HG02678 (cell line): ENCODE results near the gene KCNAB1.
"Not testable (repeated sequence)": the region's sequence is repeated elsewhere in the genome, so short reads cannot be mapped to it uniquely, and the experiment has no call there.

ENCODE experiments used
- ATAC-seq: cut with Tn5 transposase; IDR thresholded peaks from one replicate; pipeline ENCODE4 v1.9.1; 2021; ENCODE audit warnings: mild to moderate bottlenecking, moderate library complexity; ENCODE audit not compliant: unreplicated experiment

Gene KCNAB1

GRCh38 chr3:156137397-156137796, 17.0 kb downstream of the KCNAB1 start:
- not testable (repeated sequence) for ATAC-seq

DNA sequence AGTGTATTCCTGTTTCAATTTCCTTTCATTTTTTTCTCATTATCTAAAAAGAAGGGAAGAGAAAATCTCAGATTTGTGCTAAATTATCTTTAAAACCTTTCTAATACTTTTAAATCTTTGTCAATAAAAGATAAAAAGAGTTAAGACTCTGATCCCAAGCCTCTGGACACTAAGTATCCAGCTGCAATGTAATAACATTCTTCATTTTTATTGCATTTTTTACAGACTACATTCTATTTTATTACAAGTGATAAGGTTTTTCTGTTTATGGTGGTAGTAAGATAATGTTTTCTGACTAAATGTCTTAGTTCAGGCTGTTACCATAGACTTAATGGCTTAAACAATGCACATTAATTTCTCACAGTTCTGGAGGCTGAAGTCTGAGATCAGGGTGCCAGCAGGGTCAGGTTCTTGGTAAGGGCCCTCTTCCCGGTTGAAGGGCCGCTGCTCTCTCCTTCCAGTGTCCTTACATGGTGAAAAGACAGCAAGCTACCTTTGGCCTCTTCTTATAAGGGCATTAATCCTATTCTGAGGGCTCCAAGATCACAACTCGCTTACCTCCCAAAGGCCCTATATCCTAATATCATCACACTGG, 19.7 kb downstream of the KCNAB1 start:
- ATAC-seq, result no peak

- ATAC-seq, result no peak
These were observed 22.3 kb downstream of the KCNAB1 start for GRCh38 chr3:156142702-156143101.

DNA sequence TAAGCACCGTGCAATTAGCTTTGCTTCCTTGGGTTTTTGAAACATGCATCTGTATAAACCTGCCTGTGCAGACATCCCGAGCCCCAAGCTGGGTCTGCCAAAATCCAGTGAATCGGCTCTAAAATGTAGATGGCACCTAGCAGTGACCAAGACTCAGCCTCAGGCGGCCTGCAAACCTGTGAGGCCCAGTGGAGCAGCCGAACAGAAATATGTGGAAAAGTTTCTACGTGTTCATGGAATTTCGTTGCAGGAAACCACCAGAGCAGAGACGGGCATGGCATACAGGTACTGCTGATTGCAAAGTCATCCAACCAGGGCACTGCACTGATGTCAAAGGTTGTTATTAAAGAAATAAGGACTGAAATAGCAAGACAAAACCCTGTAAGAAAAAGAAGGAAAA, 22.8 kb downstream of the KCNAB1 start:
- no peak for ATAC-seq

DNA sequence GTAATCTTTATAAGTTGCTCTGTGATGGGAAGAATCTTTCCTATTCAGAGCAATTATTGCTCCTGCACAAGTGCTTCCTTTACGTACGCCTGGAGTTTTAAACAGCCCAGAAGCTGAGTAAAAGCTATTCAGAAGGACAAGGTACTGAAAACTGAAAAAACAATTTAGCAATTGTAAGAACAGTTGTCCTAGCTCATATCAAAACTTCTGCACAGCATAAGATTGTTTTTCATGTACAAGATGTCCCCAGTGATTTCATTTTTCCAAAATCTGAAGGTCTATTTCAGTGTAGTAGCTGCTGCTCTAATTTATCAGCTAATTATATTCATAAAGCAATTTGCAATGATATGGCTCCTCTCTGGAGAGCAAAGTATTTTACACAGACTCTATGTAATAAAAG, 23.7 kb downstream of the KCNAB1 start:
- no peak for ATAC-seq

GRCh38 chr3:156145866-156146265, 25.5 kb downstream of the KCNAB1 start:
- no peak for ATAC-seq

DNA sequence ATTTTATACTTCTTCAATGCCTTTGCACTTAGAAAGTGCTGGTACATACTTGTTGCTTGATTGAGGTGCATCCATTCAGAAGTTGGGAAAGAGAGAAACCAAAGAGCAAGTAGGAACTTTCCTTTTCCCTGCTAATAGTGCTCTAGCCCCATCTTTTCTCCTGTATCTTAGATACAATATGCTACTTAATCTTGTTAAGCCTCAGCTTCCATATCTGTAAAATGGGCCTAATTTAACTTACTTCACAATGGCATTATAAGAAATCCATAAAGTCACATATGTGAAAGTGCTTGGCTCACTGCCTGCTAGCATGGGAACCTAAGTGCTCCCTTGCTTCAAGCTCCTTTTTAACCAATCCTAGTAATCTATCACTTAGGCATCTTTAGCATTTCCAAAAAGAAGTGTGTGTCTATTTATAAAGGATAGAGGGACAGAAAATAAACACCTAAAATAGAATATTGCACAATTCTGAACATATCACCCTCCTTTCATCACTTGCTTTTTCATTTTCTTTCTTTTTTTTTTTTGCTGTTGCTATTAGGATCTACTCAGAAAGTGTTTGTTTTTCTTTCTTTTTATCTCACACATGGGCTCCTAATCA, 28.1 kb downstream of the KCNAB1 start:
- no peak for ATAC-seq

- ATAC-seq, result no peak
These were observed 28.6 kb downstream of the KCNAB1 start for GRCh38 chr3:156148946-156149381.

DNA sequence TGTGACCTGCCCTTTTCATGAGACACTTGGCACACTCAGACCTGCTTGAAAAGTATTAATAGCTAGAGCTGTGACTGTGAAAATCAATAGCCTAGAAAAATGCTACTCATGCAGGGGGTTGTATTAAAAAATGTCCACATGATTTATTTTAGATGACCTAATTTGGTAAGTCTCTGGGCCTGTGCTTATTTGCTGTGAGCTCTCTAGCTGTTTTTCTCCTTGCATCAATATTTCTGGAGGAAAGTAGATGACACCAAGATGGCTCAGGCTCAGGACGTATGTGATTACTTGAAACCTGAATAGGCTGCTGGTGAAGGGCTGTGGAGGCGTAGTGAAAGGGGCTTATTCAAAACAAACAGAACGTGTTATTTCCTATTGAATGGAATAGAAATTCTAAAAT, 29.5 kb downstream of the KCNAB1 start:
- no peak for ATAC-seq

DNA sequence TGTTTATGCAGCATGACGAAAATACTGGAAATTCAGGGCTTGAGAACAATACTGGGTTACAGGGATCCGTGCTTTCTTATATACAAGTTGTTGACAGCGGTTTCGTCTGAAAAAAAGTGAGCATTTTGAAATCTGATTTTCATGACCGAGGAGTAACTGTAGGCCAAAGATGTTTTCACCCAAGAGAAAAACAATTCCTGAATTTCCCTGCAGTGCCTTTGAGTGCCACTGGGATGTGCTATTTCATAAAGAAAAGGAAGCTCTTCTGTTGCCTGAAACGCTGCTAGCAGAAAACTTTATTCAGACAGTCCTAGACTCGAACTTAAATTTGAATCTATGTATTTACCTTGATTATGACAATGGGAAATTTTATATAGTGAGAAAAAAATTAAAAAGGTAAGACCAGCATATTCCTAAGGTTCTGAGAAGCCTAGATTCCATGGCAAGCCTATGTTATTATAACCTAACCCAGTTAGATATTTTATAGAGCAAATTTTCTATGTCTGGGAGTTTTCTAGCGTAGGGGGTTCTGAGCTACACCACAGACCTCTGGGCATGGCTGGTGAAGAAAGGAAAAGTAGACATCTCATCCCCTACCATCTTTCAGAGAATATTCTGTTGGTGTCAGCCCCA, 30.2 kb downstream of the KCNAB1 start:
- no peak for ATAC-seq

DNA sequence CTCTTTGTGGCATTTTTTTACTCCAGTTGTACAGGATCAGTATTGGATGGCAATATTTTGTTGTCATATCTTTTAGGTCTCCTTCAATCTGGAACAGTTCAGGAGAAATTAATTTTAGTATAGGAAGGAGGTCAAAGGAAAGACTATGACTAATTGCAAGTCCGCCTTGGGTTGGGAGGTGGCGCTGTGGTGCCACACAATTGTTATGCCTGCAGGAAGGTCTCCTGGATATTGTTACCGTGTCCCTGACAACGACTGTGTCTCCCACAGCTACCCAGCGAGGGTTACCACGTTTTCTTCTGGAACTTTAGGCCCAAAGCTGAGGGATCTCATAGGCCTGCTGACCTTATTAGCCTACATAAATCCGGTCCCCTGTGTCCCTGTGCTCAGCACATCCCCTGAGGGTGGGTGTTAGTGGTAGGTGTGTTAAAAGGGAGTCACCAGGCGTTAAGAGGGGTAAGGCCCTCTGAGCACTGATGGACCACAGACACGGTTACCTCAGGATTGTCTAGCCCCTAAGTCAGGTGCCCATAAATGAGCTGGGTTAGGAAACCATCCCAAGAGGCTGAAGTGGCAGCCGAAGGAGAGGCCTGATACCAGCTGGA, 31.5 kb downstream of the KCNAB1 start:
- peak; percentile 58 for ATAC-seq

DNA sequence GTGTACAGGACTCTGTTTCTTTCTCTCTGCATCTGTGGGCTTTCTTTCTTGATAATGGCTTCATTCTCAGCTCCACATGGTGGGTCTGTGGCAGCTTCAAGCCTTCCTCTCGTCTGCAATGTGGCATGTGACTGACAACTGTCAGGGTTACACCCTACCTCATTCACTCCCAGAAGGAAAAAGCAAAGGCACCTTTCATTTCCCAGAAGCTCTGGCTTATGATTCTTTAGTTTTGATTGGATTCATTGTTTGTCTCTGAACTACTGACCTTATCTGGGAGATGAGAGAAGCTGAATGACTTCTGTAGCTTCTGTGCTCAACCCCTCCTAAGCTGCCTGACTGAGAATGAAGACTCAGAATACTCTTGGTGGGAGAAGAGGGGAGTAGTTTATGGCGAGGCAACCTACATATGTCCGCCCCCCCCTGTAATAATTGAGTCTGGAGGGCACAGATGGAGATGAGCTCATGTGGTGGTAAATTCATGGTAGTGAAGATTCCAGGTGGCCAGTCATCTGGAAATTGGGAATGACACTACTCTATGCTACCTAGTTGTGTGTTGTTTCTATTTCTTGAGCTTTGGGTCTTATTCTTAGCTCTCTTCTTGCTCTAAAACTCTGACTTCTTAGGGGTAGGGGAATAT, 38.4 kb downstream of the KCNAB1 start:
- no peak for ATAC-seq

GRCh38 chr3:156160647-156161046, 40.3 kb downstream of the KCNAB1 start:
- peak; percentile 84 for ATAC-seq

DNA sequence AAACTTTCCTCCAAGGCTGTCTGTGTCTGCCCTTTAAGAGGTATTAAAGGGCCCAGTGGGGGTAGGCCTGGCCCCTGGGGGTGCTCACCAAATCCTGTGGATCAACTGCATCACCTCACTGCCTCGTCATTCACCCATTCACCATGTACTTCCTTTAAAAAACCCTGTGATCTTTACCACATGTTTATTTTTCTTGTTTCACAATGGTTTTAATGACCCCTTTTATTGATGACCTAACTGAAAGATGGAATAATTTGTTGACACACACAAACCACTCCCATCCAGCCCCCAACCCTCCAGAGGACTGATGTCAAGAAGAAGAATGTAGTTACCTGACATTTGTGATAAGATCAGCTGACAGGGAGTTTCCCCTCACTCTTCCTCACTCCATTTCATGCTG, 40.8 kb downstream of the KCNAB1 start:
- ATAC-seq, result peak; percentile 21

DNA sequence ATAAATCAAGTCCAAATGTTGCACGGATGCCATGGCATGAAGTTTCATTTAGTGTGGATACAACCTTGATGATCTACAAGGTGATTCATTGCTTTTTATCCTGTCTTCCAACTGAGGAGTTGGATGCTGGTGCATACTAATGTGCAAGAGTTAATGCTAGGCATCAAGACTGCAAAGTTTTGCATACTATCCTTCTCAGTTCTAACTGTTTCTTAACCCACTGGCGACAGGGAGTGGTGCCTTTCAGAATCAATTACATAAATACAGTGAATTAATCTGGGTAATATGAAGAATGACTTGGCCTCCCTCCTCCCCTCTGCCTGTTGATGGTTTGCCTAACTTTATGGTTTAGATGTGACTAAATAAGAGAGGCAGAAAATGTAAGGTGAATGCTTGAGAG, 43.5 kb downstream of the KCNAB1 start:
- ATAC-seq, result no peak

DNA sequence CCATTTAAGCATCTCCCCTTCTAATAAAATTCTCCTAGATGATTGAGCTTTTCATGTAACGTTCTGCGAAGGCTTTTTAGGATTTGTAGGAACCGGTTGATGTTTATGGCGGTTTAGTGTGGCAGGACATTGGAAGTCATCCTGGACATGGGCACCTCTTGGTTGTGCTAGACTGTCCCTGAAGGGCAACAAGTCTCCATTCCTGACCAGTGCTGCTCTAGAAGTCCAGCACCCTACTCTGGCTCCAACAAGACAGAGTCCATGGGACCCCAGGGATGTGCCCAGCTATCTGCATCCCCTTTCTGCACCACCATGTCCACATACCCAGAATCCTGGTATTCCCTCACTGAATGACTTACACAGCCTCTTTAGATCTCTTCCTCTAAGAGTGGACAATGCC, 46.4 kb downstream of the KCNAB1 start:
- no peak for ATAC-seq

GRCh38 chr3:156170571-156170970, 50.2 kb downstream of the KCNAB1 start:
- no peak for ATAC-seq

DNA sequence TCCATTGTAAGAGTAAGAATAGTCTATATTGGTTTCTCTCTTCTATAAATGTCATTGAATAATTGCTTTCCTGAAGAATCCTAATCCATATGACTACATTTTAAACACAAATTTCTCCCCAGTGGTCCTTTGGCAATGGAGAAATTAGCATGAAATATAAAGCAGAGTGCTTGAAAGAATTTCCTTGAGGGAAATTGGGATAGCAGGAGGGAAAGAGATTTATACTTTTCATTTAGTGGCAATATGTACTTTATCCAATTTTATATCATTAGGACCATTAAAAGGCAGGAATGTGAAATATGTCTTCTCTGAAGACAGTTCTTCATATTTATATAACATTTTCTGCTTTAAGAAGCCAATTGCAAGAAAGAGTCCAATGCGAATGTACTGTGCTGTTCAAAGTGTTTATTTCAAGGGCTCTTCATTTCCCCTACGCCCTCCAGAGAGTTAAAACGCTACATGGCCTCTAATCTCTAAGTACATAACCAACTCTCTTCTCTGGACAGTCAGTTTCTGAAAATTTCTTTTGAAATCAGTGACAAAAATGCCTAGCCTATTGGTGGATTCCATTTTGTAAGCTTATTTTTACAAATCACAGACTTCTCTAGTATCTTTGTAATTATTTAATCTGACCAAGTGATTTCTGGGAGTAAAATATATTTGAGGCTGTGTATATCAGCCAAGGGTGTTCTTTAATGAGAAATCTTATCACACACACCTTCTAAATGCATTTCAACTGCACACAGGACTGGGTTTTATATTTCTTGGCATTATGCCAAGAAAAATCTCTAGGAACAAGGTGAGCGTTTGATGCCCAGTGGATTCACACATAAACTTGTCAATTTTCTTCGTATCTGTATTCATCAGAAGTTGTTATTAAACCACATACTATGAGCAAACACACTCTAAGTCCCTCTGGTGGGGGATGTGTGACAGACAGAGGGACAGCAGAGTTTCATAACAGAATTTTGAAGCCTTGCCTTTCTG, 51.2 kb downstream of the KCNAB1 start:
- ATAC-seq, result no peak

GRCh38 chr3:156172536-156172935, 52.2 kb downstream of the KCNAB1 start:
- no peak for ATAC-seq

GRCh38 chr3:156174229-156174847, 54.0 kb downstream of the KCNAB1 start:
- no peak for ATAC-seq
